Activated CD4-positive, alpha-beta T cell treated with anti-CD3 and anti-CD28 coated beads for 24 hours (primary cell): ENCODE results near the gene MAJIN.

ENCODE experiments used
- DNase-seq, 2 donors: peaks; one replicate each; pipeline ENCODE4 v3.0.0-alpha.2; 2020; ENCODE audit warnings: low read depth in 2 of 2

Gene MAJIN

DNA sequence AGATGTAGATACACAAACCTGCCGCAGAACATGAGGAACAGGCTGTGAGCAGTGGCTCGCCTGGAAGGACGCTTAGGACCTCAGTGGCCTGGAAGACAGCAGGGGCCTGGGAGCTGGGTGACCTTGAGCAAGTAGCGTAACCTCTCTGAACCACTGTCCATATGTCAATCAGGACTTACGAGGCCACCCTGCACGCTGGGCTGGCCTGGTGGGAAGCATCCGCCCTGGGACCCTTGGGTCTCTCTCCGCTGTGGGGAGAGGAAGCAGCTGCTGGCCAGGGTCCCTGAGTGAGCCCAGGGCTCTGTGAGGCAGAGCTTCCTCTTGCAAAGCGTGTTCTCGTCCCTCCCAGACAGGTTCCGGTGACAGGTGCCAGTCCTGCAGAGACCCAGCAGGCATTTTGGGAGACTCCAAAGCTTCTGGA lies 79.5 kb downstream of the MAJIN start:
- DNase-seq = no peak

DNA sequence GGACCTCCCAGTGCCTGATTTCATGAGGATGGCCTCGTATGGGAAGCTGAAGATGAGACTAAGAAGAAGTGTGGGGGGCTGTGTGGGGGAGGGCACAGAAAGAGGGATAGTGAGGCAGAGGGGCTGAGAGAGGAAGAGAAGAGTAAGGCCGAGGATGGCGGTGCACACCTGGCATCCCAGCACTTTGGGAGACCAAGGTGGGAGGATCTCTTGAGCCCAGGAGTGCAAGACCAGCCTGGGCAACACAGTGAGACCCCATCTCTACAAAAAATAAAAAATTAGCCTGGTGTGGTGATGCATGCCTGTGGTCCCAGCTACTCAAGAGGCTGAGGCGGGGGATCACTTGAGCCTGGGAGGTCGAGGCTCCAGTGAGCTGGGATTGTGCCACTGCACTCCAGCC lies 80.0 kb downstream of the MAJIN start:
- DNase-seq = no peak

DNA sequence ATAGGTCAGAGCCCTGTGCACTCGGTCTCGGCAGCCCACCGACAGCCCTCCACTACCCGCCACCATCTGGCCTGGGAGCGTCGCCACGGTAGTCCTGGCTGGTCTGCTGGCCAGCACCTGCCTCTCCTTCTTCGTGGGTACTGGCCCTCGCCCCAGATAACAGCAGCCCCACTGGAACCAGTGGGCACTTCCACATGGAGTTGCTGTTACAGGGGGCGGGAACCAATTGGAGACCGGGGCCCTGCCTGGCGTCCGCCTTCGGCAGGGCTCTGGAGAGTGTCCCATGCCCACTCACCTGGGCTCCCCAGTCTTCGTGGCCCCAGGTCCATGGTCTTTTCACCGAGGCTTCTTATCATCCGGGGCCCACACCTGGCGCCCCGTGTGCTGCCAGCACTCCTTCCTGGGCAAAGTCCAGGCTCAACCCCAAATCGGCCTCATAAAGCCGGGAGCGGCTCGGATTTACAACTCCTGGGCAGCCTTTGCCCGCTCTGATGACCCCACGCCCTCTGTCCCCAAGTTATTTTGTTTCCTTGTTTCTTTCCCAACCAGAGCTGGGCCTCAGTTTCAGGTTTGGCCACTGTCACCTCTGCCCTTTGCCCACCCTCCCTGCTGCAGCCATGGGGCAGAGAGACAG lies 80.6 kb downstream of the MAJIN start:
- no peak for DNase-seq

- no peak for DNase-seq
Measured at GRCh38 chr11:64890522-64890939, 81.4 kb downstream of the MAJIN start.

- DNase-seq = no peak
Measured at GRCh38 chr11:64888729-64889511, 83.0 kb downstream of the MAJIN start.

- no peak for DNase-seq
Measured at GRCh38 chr11:64888406-64888728, 83.5 kb downstream of the MAJIN start.
